Neural crest cell (in vitro differentiated cells): ENCODE measurements around the gene ASTN1. TPM values are rescaled to one million over a fixed set of nuclear protein-coding genes. Genes with fewer than 3 reads are reported as not detected.

Experiments
- DNase-seq: peaks from one replicate; pipeline ENCODE4 v3.0.0; 2021; ENCODE audit warnings: low read depth, mixed read lengths, low spot score
- H3K27ac Mint-ChIP-seq: one replicate; pipeline ENCODE4 v1.8.0; 2021; ENCODE audit warnings: mild to moderate bottlenecking, mixed read lengths; ENCODE audit not compliant: unreplicated experiment
- H3K27me3 Mint-ChIP-seq: 2 replicates; pipeline ENCODE4 v1.8.0; 2021; ENCODE audit warnings: low read depth, mild to moderate bottlenecking, mixed read lengths
- H3K36me3 Mint-ChIP-seq: 2 replicates; pipeline ENCODE4 v1.8.0; 2021; ENCODE audit warnings: low read depth, mild to moderate bottlenecking, mixed read lengths
- H3K4me1 Mint-ChIP-seq: 2 replicates; pipeline ENCODE4 v1.8.0; 2021; ENCODE audit warnings: mixed read lengths
- H3K4me3 Mint-ChIP-seq: one replicate; pipeline ENCODE4 v1.8.0; 2021; ENCODE audit warnings: mild to moderate bottlenecking, mixed read lengths
- H3K9me3 Mint-ChIP-seq: 2 replicates; pipeline ENCODE4 v1.8.0; 2021; ENCODE audit warnings: mixed read lengths
- total RNA-seq: library from RNA; stranded (reverse); gene quantifications from 2 replicates; pipeline ENCODE4 v1.2.1, GENCODE V29; 2021
- TF ChIP-seq, protein P1 (sequence below): fragments of 200-600 bp; sonication (generic); conservative IDR thresholded peaks from 2 replicates; pipeline ENCODE4 v1.5.0; 2021; ENCODE audit warnings: antibody characterized with exemption, mild to moderate bottlenecking

The ASTN1 gene
- total RNA-seq, 1 donor from 2014 or later: 21.8 TPM

DNA sequence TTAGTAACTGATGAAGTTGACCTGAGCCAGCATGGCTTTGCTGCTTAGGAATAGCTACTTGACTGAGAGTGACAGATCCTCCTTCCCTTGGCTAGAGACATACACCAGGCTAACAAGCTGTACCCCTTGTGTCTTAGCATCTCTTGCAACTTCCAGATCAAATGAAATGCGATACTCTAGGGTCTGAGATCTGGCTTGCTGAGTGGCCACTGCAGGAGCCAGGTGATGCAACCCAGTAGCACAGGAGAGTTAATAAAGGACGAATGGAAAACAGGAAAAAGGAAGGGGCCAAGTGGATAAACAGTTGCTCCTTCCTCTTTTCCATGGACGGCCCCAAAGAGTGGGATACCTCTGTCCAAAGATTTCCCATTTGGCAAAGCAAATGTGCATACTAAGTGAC is 38.2 kb downstream of the ASTN1 start:
- DNase-seq: no peak
- Mint-ChIP-seq H3K27ac (no peak overlapping the region), H3K36me3 (peaks cover 3% of the 10 kb centered on the region), H3K9me3 (no peaks in the 10 kb centered on the region), H3K27me3 (no peaks in the 10 kb centered on the region), H3K4me1 (no peaks in the 10 kb centered on the region), H3K4me3 (no peak overlapping the region)
- TF ChIP-seq, protein P1, sequence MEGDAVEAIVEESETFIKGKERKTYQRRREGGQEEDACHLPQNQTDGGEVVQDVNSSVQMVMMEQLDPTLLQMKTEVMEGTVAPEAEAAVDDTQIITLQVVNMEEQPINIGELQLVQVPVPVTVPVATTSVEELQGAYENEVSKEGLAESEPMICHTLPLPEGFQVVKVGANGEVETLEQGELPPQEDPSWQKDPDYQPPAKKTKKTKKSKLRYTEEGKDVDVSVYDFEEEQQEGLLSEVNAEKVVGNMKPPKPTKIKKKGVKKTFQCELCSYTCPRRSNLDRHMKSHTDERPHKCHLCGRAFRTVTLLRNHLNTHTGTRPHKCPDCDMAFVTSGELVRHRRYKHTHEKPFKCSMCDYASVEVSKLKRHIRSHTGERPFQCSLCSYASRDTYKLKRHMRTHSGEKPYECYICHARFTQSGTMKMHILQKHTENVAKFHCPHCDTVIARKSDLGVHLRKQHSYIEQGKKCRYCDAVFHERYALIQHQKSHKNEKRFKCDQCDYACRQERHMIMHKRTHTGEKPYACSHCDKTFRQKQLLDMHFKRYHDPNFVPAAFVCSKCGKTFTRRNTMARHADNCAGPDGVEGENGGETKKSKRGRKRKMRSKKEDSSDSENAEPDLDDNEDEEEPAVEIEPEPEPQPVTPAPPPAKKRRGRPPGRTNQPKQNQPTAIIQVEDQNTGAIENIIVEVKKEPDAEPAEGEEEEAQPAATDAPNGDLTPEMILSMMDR: no peak

DNA sequence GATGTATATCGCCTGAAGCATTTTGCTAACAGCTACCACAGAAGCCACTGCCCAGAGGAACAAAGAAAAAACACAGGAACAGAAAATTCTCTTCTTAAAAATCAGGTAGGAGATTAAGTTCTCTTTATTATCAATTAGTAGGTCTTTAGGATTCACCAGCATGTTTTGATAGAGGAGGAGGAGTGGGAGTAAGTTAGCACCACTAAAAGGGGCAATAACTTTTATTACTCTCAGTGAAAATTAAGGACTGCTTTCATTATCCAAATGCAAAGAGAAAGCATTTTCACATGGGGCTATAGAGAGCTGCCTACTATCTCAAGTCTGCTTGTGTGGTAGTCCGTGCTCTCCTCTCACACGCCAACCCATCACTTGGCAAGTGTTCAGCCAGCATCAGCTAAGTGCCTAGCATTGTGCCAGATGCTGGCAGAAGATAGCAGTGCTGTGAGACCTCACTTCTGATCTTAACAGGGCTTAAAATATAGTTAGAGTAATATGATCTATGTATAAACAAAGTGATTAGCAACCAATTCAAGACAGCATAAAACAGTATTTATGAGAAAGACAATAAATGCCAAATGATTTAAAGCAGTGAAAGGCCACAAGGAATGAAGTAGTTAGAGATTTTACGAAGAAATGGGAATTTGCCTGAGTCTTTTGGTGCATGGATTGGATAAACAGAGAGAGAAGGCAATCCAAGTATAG is 39.8 kb downstream of the ASTN1 start:
- H3K9me3 Mint-ChIP-seq: no peaks in the 10 kb centered on the region
- H3K4me1 Mint-ChIP-seq: peaks cover 8% of the 10 kb centered on the region
- TF ChIP-seq, protein P1: no peak

DNA sequence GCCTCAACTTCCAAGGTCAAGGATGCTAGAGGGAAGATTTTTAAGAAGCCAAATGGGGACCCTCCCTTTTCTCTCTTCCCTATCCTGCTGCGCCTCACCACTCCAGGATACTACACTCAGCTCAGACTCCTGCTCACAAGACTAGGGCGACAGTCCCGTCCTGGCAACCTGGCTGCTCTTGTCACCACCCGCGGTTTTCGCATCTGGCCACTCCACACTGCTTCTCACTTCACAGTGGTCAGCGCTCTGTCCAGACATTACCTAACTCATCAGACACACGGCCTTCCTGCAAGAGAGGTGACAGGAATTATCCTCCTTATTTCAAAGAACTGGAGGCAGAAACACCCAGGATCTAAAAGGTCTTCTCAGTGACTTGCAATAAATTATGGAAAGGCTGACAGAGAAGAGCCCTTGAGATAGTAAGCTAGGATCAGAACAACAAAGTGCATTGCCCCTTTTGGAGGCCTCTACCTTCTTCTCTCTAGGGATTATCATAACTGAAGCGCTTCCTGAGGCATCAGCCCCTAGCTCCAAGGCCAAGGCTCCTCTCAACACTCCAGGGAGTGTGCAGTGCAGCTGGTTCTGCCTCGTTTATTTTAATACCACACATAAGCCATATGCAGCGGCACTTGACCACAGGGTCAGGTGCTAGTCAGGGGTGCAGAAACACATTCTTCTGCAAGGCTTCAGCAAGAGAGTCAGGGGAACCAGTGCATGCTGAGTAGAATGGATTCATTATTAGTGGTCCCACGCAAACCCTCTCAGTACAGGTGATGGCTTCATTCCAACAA is 41.9 kb downstream of the ASTN1 start:
- H3K27me3 Mint-ChIP-seq: no peaks in the 10 kb centered on the region
- DNase-seq: no peak
- H3K4me3 Mint-ChIP-seq: no peak overlapping the region
- H3K4me1 Mint-ChIP-seq: peaks cover 13% of the 10 kb centered on the region
- H3K9me3 Mint-ChIP-seq: no peaks in the 10 kb centered on the region
- H3K27ac Mint-ChIP-seq: peak overlapping the region; percentile 85
- TF ChIP-seq, protein P1: no peak
- no peaks in the 10 kb centered on the region for H3K36me3 Mint-ChIP-seq

More for the DNA sequence above, 39.8 kb downstream of the ASTN1 start:
- no peak for DNase-seq
- no peak overlapping the region for H3K27ac Mint-ChIP-seq
- peaks cover 3% of the 10 kb centered on the region for H3K36me3 Mint-ChIP-seq
- H3K4me3 Mint-ChIP-seq: no peak overlapping the region
- H3K27me3 Mint-ChIP-seq: no peaks in the 10 kb centered on the region

DNA sequence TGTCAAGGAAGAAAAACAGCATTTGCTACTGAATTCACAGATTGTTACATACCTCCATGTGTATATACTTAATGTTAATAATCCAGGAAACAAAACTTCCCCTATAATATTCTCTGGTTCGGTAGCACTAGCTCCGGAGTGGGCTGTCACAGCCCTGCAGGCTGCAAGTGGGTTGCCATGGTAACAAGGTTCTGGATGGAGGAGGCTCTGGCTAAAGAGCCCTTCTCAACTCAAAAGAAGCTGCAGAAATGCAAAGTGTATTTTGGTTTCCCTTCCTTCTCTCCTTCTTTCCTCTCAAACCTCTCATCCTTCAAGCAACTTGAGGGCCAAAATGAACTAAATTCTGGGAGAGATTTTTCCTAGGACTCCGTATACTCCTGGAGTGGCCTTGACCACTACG is 45.2 kb downstream of the ASTN1 start:
- peaks cover 13% of the 10 kb centered on the region for H3K4me1 Mint-ChIP-seq
- no peak overlapping the region for H3K27ac Mint-ChIP-seq
- no peak overlapping the region for H3K4me3 Mint-ChIP-seq
- no peaks in the 10 kb centered on the region for H3K36me3 Mint-ChIP-seq
- H3K9me3 Mint-ChIP-seq: no peaks in the 10 kb centered on the region
- TF ChIP-seq, protein P1: no peak
- H3K27me3 Mint-ChIP-seq: no peaks in the 10 kb centered on the region
- DNase-seq: no peak

DNA sequence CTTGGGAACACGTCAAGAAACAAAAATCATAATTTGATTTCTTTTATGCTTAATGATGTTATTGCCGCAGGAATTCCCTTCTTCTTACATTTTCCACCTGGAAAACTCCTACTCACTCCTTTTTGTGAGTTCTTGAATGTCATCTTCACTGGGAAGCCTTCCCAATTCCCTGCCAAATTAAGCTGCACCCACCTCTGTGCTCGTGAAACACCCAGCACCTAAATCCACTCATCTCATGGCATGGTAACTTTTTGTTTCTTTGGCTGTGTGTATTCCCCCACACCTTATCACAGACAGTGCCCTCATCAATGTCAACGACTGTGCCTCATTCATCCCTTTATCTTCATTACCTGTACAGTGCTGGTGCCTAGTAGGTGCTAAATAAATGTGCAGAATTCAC is 45.6 kb downstream of the ASTN1 start:
- Mint-ChIP-seq H3K9me3 (no peaks in the 10 kb centered on the region), H3K27ac (no peak overlapping the region), H3K4me1 (peaks cover 13% of the 10 kb centered on the region), H3K4me3 (no peak overlapping the region), H3K27me3 (no peaks in the 10 kb centered on the region), H3K36me3 (no peaks in the 10 kb centered on the region)
- DNase-seq: no peak
- TF ChIP-seq, protein P1: no peak
